ENCODE measurements around the gene ZNF746.

DNA sequence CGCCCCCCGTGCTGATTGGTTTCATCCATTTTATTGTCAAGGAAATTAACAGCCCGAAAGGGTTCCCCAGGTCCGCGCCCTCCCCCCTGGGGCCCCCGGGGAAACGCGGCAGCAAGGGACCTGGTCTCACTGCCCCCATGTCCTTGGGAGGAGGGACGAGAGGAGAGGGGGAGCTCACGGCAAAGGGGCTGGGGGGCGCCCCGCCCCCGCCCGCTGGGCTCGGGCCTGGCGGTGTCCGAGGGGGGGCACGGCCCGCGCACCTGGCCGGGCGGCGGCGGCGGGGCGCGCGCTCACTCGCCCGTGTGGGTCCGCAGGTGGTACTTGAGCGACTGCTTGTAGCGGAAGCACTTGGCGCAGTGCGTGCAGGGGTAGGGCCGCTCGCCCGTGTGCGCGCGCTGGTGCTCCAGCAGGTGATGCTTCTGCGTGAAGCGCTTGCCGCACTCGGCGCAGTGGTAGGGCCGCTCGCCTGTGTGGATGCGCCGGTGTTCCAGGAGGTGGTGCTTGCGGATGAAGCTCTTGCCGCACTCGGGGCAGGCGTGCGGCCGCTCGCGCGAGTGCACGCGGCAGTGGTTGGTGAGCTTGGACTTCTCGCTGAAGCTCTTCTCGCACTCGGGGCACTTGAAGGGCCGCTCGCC lies 66.0 kb downstream of the ZNF746 start:
- TF ChIP-seq, protein P1, sequence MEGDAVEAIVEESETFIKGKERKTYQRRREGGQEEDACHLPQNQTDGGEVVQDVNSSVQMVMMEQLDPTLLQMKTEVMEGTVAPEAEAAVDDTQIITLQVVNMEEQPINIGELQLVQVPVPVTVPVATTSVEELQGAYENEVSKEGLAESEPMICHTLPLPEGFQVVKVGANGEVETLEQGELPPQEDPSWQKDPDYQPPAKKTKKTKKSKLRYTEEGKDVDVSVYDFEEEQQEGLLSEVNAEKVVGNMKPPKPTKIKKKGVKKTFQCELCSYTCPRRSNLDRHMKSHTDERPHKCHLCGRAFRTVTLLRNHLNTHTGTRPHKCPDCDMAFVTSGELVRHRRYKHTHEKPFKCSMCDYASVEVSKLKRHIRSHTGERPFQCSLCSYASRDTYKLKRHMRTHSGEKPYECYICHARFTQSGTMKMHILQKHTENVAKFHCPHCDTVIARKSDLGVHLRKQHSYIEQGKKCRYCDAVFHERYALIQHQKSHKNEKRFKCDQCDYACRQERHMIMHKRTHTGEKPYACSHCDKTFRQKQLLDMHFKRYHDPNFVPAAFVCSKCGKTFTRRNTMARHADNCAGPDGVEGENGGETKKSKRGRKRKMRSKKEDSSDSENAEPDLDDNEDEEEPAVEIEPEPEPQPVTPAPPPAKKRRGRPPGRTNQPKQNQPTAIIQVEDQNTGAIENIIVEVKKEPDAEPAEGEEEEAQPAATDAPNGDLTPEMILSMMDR (IDR thresholded peaks at IDR 0.05) = no peak
- TF ChIP-seq POLR2A (IDR thresholded peaks at IDR 0.05) = no peak
